ENCODE measurements around the gene HBB. TPM values are rescaled to one million over a fixed set of nuclear protein-coding genes. Genes with fewer than 3 reads are reported as not detected.

HBB gene
- total RNA-seq, 8 experiments from 2014 or later: 0.71 TPM; not detected in 7

DNA sequence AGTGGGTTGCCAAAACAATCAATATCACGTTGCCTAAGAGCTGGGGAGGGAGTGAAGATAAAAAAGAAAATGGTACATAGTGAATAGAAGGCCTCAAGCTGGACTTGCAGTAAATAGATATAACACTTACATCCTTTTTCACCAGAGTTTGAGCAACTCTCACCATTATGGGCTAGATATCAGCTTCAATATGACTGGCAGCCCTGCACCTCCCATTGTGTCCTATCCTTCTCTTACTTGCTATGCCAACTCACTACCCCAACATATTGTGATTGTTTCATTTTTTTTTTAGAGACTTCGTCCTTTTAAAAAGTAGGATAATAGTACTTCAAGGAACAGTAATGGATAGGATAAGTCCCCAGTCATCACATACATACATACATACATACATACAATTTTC, 15.3 kb upstream of the HBB start:
- Histone ChIP-seq H3K4me3 (no peak overlapping the region), H3K4me1 (replicated peaks in 1 of 2) (no peaks in the 10 kb centered on the region), H3K27ac (no peak overlapping the region)
- ATAC-seq (replicated peaks in 6 of 8): no peak
- in situ Hi-C loops (cut with MboI; ENCODE audit: low pct_unique_long_range_greater_than_20kb in 2 of 9, low sequenced_read_pairs in 9 of 9, unreplicated experiment in 9 of 9): no loop called here
- WGBS, 10 experiments: 14 to 94% (median 52%) methylated on average over 1 to 2 of the region's 2 CpGs

DNA sequence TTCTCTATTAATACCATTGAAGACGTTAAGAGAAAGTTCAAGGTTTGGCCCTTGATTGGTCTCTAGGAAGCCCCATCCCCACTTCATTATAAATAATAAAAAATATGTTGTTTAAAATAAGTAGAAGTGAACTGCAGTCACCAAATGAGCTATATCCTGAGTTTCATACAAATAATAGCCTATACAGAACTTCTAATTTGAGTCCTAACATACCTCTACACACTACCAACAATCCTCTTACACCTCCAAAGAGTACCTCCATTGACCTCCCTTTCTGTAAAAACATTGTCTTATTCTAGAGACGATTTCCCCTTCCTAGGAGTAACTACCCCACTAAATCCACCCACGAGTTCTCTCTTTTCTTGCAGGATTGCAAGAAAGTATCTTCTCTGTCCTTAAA, 14.6 kb upstream of the HBB start:
- 17 to 77% (median 35%) methylated on average over 1 to 3 of the region's 3 CpGs for WGBS, 10 experiments
- Histone ChIP-seq H3K4me1 (replicated peaks in 1 of 2) (no peaks in the 10 kb centered on the region), H3K4me3 (no peak overlapping the region), H3K27ac (no peak overlapping the region)
- ATAC-seq (replicated peaks in 6 of 8): no peak
- in situ Hi-C loops (cut with MboI; ENCODE audit: low pct_unique_long_range_greater_than_20kb in 2 of 9, low sequenced_read_pairs in 9 of 9, unreplicated experiment in 9 of 9): no loop called here

DNA sequence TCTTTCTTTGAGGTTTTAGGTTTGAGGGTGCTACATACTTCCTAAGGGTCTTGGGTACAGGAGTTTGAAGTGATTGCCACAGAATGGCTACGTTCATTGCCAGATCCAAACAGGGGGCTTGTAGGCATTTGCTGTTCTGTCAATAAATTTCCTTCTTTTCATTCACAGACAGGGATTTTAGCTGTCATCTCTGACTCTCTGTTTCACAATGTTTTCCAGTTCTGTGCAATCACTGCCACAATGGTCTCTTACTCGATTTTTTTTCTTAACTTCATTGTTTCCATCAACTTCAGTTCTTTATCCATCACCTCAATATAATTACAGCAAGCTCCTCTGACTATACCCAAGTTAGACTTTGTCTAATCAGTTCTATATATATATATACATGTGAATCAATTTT, 13.6 kb upstream of the HBB start:
- no peak overlapping the region for H3K4me3 ChIP-seq
- 17 to 88% (median 67%) methylated on average over 1 to 2 of the region's 2 CpGs; no CpG with 5 or more reads in 1 of the 10 experiments for WGBS, 10 experiments
- in situ Hi-C loops (cut with MboI; ENCODE audit: low pct_unique_long_range_greater_than_20kb in 2 of 9, low sequenced_read_pairs in 9 of 9, unreplicated experiment in 9 of 9): no loop called here
- no peak for ATAC-seq (replicated peaks in 6 of 8)
- no peak overlapping the region for H3K27ac ChIP-seq
- no peaks in the 10 kb centered on the region for H3K4me1 ChIP-seq (replicated peaks in 1 of 2)

DNA sequence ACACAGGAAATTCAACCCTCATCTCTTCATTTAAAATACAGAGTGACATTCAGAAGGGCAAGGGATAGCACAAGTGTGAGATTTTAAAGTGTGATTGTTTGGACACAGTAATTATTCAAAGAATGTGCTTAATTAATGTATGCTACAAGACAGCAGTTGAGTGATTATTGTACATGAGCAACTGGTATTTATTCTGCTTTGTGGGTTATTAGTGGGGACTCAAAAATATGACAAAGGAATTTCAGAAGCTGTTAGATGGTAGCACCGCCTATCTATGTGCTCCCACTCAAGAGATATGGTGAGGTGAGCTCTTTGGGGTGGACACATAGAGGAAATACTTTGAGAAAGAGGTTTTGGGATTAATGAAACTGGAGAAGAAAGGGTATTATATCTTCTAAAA, 13.2 kb upstream of the HBB start:
- no peak overlapping the region for H3K4me3 ChIP-seq
- no peaks in the 10 kb centered on the region for H3K4me1 ChIP-seq (replicated peaks in 1 of 2)
- H3K27ac ChIP-seq: no peak overlapping the region
- in situ Hi-C loops (cut with MboI; ENCODE audit: low pct_unique_long_range_greater_than_20kb in 2 of 9, low sequenced_read_pairs in 9 of 9, unreplicated experiment in 9 of 9): no loop called here
- no peak for ATAC-seq (replicated peaks in 6 of 8)
- WGBS, 10 experiments: 50 to 100% (median 83%) methylated on average over 1 of the region's 1 CpG; no CpG with 5 or more reads in 3 of the 10 experiments

DNA sequence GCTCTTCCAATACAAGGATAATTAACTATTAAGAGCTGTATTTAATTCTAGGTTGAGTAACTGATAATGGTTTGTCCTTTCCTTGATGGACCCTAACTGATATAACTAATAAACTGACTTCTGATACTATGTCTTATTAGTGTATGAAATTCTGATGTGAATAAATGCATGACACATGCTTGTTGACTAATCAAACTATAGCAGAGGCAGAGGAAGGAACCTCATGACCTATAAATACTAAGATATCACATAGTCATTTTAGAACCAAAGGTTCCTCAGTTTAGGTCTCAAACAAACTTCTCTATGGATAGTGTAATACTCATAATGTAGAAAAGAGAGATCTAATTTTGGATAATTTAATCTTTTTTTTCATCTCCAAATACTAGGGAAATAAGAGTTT, 12.2 kb upstream of the HBB start:
- no peak overlapping the region for H3K4me3 ChIP-seq
- no peak overlapping the region for H3K27ac ChIP-seq
- no peak for ATAC-seq (replicated peaks in 6 of 8)
- in situ Hi-C loops (cut with MboI; ENCODE audit: low pct_unique_long_range_greater_than_20kb in 2 of 9, low sequenced_read_pairs in 9 of 9, unreplicated experiment in 9 of 9): no loop called here
- H3K4me1 ChIP-seq (replicated peaks in 1 of 2): no peaks in the 10 kb centered on the region

DNA sequence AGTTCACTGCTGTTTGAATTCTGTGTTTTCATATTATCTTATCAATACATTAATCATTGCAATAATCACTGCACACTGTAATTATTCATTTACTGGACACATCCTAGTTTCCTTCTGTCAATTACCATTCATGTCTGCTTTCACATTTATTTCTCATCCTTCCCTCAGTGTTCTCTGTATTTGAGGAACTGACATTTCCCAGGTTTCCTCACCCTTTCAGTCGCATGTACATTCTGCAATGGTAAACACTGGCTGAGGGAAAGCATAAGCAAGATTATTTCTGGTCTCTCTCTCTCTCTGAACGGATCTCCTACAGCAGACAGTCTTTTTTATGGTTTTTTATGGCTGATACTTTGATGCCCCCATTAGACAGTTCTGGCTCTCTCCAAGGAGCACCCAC, 11.6 kb upstream of the HBB start:
- in situ Hi-C loops (cut with MboI; ENCODE audit: low pct_unique_long_range_greater_than_20kb in 2 of 9, low sequenced_read_pairs in 9 of 9, unreplicated experiment in 9 of 9): no loop called here
- ATAC-seq (replicated peaks in 6 of 8): no peak
- no peak overlapping the region for H3K27ac ChIP-seq
- 0 to 80% (median 55%) methylated on average over 1 to 2 of the region's 2 CpGs; no CpG with 5 or more reads in 1 of the 10 experiments for WGBS, 10 experiments
- no peaks in the 10 kb centered on the region for H3K4me1 ChIP-seq (replicated peaks in 1 of 2)
- H3K4me3 ChIP-seq: no peak overlapping the region

DNA sequence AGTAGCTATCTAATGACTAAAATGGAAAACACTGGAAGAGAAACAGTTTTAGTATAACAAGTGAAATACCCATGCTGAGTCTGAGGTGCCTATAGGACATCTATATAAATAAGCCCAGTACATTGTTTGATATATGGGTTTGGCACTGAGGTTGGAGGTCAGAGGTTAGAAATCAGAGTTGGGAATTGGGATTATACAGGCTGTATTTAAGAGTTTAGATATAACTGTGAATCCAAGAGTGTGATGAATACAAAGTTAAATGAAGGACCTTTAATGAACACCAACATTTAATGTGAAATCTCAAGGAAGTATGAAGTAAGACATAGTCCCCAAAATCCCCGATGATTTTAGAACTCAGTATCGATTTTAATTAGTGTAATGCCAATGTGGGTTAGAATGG, 10.5 kb upstream of the HBB start:
- no peak overlapping the region for H3K27ac ChIP-seq
- ATAC-seq (replicated peaks in 6 of 8): no peak
- WGBS, 10 experiments: 0 to 95% (median 80%) methylated on average over 1 to 2 of the region's 2 CpGs; no CpG with 5 or more reads in 1 of the 10 experiments

DNA sequence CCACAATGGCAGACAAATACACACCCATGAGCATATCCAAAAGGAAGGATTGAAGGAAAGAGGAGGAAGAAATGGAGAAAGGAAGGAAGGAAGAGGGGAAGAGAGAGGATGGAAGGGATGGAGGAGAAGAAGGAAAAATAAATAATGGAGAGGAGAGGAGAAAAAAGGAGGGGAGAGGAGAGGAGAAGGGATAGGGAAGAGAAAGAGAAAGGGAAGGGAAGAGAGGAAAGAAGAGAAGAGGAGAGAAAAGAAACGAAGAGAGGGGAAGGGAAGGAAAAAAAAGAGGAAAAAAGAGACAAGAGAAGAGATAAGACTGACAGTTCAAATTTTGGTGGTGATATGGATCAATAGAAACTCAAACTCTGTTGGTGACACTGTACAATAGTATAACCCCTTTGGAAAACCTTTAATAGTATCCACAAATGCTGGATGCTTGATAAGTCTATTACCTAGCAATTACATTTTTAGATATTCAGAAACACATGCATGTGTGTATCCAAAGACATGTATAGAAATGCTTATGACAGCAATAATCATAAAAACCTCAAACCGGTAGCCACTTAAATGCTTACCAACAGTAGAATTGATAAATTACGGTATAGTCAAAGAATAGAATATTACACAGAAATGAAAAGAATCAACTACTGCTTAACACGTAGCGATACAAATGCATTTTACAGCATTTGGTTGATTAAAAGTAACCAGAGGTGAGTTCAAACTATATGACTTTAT, 8.7 kb upstream of the HBB start:
- H3K4me1 ChIP-seq (replicated peaks in 1 of 2): no peaks in the 10 kb centered on the region
- in situ Hi-C loops (cut with MboI; ENCODE audit: low pct_unique_long_range_greater_than_20kb in 2 of 9, low sequenced_read_pairs in 9 of 9, unreplicated experiment in 9 of 9): no loop called here
- no peak for ATAC-seq (replicated peaks in 6 of 8)
- H3K27ac ChIP-seq: no peak overlapping the region
- WGBS, 10 experiments: 36 to 90% (median 67%) methylated on average over 2 to 5 of the region's 5 CpGs
- H3K4me3 ChIP-seq: no peak overlapping the region

More for the DNA sequence above, 10.5 kb upstream of the HBB start:
- no peak overlapping the region for H3K4me3 ChIP-seq
- H3K4me1 ChIP-seq (replicated peaks in 1 of 2): no peaks in the 10 kb centered on the region
- in situ Hi-C loops (cut with MboI; ENCODE audit: low pct_unique_long_range_greater_than_20kb in 2 of 9, low sequenced_read_pairs in 9 of 9, unreplicated experiment in 9 of 9): no loop called here

DNA sequence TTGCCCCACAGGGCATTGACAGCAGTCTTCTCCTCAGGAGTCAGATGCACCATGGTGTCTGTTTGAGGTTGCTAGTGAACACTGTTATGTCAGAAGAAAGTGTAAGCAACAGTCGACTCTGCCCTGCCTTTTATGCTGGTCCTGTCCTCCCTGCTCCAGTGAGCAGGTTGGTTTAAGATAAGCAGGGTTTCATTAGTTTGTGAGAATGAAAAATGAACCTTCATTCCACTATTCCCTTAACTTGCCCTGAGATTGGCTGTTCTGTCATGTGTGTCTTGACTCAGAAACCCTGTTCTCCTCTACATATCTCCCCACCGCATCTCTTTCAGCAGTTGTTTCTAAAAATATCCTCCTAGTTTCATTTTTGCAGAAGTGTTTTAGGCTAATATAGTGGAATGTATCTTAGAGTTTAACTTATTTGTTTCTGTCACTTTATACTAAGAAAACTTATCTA, 7.5 kb upstream of the HBB start, which contains the start of gene HBD:
Gene HBD, minus strand, starts transcription at position 103 of the 454 bp plus-strand sequence. Its CDS starts 50 bp downstream, at position 53.
- WGBS, 10 experiments: 33 to 100% (median 83%) methylated on average over 1 to 2 of the region's 2 CpGs; no CpG with 5 or more reads in 2 of the 10 experiments
- H3K4me3 ChIP-seq: no peak within 1 kb of the TSS
- in situ Hi-C loops (cut with MboI; ENCODE audit: low pct_unique_long_range_greater_than_20kb in 2 of 9, low sequenced_read_pairs in 9 of 9, unreplicated experiment in 9 of 9): no loop called here
- peak in 2 of 8 experiments; percentile 35 to 84 for ATAC-seq (replicated peaks in 6 of 8)
- H3K4me1 ChIP-seq (replicated peaks in 1 of 2): no peaks in the 10 kb centered on the region
- no peak within 1 kb of the TSS for H3K27ac ChIP-seq

DNA sequence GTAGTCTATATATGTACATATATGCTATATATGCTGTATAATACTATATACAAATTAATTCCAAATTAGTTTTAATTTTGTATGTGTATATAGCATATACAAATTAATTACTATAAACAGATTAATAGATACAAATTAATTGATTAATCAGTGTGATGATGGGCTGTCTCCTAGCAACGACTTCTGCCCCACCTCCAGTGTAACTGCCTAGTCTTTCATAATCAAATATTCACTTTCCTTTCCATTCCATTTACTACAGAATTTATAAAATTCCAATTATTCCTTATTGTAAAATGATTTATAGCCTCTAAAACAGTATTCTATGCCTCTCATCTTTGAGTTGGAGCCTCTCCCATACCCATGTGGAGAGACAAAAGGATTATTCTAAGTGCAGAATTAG, 6.4 kb upstream of the HBB start:
- in situ Hi-C loops (cut with MboI; ENCODE audit: low pct_unique_long_range_greater_than_20kb in 2 of 9, low sequenced_read_pairs in 9 of 9, unreplicated experiment in 9 of 9): no loop called here
- H3K27ac ChIP-seq: no peak overlapping the region
- H3K4me3 ChIP-seq: no peak overlapping the region
- no peaks in the 10 kb centered on the region for H3K4me1 ChIP-seq (replicated peaks in 1 of 2)
- 0 to 89% (median 50%) methylated on average over 1 of the region's 1 CpG; no CpG with 5 or more reads in 3 of the 10 experiments for WGBS, 10 experiments
- ATAC-seq (replicated peaks in 6 of 8): no peak

DNA sequence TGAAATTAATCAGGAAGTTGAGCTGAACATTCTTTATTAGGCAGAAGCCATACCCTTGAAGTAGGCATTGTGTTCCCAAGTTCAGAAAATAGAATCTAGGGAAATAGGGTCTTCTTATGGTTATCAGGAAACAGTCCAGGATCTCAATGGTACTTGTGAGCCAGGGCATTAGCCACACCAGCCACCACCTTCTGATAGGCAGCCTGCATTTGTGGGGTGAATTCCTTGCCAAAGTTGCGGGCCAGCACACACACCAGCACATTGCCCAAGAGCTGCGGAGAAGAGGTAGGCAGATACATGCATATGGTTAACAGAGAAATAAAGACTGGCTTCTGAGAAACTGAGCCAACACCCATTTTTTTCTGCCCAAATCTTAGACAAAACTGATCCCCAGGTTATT, 6.0 kb upstream of the HBB start:
- in situ Hi-C loops (cut with MboI; ENCODE audit: low pct_unique_long_range_greater_than_20kb in 2 of 9, low sequenced_read_pairs in 9 of 9, unreplicated experiment in 9 of 9): no loop called here
- Histone ChIP-seq H3K27ac (no peak overlapping the region), H3K4me3 (no peak overlapping the region), H3K4me1 (replicated peaks in 1 of 2) (no peaks in the 10 kb centered on the region)
- 60 to 100% (median 85%) methylated on average over 1 to 2 of the region's 2 CpGs; no CpG with 5 or more reads in 4 of the 10 experiments for WGBS, 10 experiments
- ATAC-seq (replicated peaks in 6 of 8): no peak

DNA sequence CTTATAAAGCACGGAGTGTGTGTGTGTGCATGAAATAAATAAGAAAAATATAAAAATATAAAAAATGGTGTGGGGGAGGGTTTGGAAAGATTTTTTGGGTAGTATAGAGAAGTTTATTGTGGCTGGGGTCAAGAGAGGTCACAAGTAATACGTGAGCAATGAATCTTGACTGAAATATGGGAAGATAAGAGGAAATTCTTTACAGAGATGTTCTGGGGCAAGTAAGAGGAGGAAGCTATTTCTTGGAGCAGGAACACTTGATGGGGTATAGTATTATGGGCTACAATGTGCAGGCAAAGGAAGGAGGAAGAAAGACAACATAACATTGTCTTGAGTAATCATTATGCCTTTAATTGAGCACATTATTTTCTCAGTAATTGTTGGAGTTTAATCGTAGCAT, 5.3 kb upstream of the HBB start:
- H3K27ac ChIP-seq: no peak overlapping the region
- WGBS, 10 experiments: 11 to 100% (median 72%) methylated on average over 1 to 3 of the region's 3 CpGs
- ATAC-seq (replicated peaks in 6 of 8): no peak
- H3K4me3 ChIP-seq: no peak overlapping the region
- in situ Hi-C loops (cut with MboI; ENCODE audit: low pct_unique_long_range_greater_than_20kb in 2 of 9, low sequenced_read_pairs in 9 of 9, unreplicated experiment in 9 of 9): no loop called here
- no peaks in the 10 kb centered on the region for H3K4me1 ChIP-seq (replicated peaks in 1 of 2)

DNA sequence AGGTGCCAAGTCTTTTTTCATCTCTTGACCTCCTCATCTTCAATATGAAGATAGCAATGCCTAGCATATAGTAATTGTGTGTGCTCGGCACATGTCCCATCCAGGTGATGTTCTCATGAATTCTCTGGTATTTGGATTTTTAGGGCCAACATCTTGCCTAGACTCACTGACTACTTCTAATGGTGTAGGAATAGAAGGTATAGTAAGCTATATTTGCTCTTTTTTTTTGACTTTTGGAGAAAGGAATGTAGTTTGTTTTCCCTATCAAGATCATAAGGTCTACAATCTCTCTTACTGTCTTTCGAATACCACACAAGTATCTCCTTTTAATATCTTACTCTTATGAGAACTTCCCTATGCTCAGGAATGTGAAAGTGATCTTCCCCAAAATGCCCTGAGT, 4.2 kb upstream of the HBB start:
- in situ Hi-C loops (cut with MboI; ENCODE audit: low pct_unique_long_range_greater_than_20kb in 2 of 9, low sequenced_read_pairs in 9 of 9, unreplicated experiment in 9 of 9): no loop called here
- 38 to 100% (median 91%) methylated on average over 1 to 2 of the region's 2 CpGs for WGBS, 10 experiments
- H3K4me1 ChIP-seq (replicated peaks in 1 of 2): no peaks in the 10 kb centered on the region
- no peak for ATAC-seq (replicated peaks in 6 of 8)
- H3K27ac ChIP-seq: no peak overlapping the region
- H3K4me3 ChIP-seq: no peak overlapping the region

DNA sequence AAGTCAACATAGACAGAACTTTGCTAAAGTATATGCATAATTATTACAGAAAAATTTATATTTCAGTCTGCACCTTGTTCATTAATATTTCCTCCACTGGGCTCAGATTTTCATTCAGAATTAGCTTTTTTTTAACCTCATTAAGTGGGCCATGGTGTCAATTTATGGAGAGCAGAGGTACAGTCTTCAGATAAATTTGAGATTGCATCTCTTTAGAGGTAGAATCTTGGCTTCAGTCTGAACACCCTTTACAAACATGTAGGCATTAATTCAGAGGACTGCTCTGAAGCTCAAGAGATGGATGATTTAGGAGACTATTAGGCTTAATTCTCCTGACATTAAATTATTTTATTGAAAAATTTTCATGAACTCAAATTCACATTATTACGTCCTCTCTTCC, 3.4 kb upstream of the HBB start:
- no peak for ATAC-seq (replicated peaks in 6 of 8)
- 13 to 100% (median 100%) methylated on average over 1 of the region's 1 CpG; no CpG with 5 or more reads in 1 of the 10 experiments for WGBS, 10 experiments
- in situ Hi-C loops (cut with MboI; ENCODE audit: low pct_unique_long_range_greater_than_20kb in 2 of 9, low sequenced_read_pairs in 9 of 9, unreplicated experiment in 9 of 9): no loop called here

More for the DNA sequence above, 3.4 kb upstream of the HBB start:
- no peak overlapping the region for H3K27ac ChIP-seq
- no peak overlapping the region for H3K4me3 ChIP-seq
- H3K4me1 ChIP-seq (replicated peaks in 1 of 2): no peaks in the 10 kb centered on the region

Measured in motor neuron (in vitro differentiated cells).